ENCODE results near the gene GPR84.
"Not testable (repeated sequence)": the region's sequence is repeated elsewhere in the genome, so short reads cannot be mapped to it uniquely, and the experiment has no call there.

The GPR84 gene

DNA sequence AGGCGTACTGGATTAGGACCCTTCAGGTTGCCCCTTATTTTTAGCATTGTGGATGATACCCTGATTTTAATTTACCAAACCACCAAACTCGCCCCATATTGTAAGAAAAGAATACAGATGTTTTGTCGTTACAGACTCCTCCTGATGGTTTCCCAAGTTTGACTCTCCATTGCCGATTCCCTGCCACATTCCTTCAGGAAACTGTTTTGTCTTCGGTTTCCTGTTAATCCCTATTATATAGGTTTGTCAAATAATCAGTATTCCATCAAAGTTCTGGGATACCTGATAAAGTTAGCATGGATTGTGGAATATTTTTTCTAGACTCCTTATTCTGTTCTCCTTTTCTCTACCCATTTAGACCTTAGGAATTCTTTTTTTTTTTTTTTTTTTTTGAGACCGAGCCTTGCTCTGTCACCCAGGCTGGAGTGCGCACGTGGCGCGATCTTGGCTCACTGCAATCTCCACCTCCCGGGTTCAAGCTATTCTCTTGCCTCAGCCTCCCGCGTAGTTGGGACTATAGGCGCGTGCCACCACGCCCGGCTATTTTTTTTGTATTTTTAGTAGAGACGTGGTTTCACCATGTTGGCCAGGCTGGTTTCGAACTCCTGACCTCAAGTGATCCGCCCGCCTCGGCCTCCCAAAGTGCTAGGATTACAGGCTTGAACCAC lies 38.7 kb downstream of the GPR84 start:
- DNase-seq (ENCODE audit: low read depth, low spot score) = not testable (repeated sequence)

DNA sequence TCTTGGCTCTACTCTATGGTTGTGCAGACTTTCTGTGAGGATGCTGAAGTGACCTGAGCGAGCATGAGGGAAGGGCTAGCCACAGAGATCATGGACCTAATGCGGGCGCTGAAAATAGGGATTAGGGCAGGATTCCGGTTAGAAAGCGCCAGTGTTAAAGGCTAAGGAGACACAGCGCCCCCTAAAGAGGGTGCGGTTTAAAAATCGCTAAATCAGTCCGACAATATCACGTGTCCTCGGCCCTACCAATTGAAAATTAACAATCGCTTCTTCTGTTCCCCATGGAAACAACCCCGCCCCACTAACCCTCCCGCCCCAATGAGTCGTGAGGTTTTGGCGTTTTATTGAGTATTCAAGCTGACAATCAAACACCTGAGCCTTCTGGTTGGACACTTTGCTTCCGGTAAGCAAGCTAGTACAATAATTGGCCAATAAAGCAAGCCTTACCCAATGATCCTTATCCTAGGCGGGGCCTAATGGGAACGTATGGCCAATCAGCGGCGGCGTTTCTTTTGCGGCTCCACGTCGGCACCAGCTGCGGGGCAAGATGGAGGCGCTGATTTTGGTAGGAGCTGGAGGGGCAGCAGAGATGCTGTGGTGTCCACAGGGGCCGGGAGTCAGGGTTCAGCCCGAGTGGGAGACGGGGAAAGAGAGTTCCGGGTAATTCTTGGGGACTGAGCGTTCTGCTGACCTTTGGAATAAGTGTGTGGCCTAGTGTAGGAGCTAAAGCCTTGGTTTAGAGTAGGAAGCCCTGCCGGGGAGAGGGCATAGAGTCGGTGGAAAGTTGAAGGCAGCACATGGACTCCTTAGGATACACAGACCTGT lies 39.5 kb downstream of the GPR84 start, which contains the start of gene COPZ1:
Gene COPZ1 (plus strand): TSS at position 515 of the 825 bp plus-strand sequence. CDS start 33 bp downstream, at position 548.
- peak; percentile 86 for DNase-seq (ENCODE audit: low read depth, low spot score)

GRCh38 chr12:54321363-54321762 lies 42.9 kb downstream of the GPR84 start:
- no peak for DNase-seq (ENCODE audit: low read depth, low spot score)
